ENCODE measurements around the gene PDE8A.

- no peak for TF ChIP-seq CTCF (conservative IDR thresholded peaks at IDR 0.05; ENCODE audit: low read length)
- no peak for TF ChIP-seq EZH2phosphoT487 (IDR thresholded peaks at IDR 0.05; ENCODE audit: borderline replicate concordance, low read depth, low read length)
Observed at GRCh38 chr15:85118581-85118980, 136.9 kb downstream of the PDE8A start.
